ENCODE data around the gene CEP162.

- TF ChIP-seq CTCF (conservative IDR thresholded peaks at IDR 0.05; ENCODE audit: low read depth, low read length) (no peak), EZH2 (IDR thresholded peaks at IDR 0.05; ENCODE audit: low read length, unreplicated experiment) (no peak), EZH2phosphoT487 (IDR thresholded peaks at IDR 0.05; ENCODE audit: borderline replicate concordance, low read length) (no peak)
Observed at GRCh38 chr6:84268781-84269180, 41.3 kb upstream of the CEP162 start.

Measured in PC-3 (cell line).